GM18861 (cell line): ENCODE data around the gene RIMBP2.

Experiments
- ATAC-seq: cut with Tn5 transposase; IDR thresholded peaks from one replicate; pipeline ENCODE4 v1.9.1; 2021; ENCODE audit not compliant: unreplicated experiment

The RIMBP2 gene

DNA sequence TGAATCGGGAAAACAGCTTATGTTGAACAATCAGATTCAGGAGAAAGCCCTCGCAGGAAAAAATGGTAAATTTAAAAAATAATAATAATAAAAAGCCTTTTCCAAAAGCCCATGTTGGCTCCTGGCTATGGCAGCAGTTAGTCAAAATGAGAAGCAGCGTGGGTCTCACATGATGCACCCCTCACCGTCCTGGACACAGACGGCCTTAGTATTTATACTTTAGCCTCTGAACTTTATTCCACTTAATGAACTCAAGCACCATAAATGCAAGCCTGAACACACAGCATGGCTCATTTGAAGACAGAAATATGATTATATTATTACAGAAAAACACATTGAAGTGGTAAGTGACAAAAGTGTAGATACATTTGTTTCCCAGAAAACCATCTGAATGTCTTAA lies 160.9 kb downstream of the RIMBP2 start:
- ATAC-seq = no peak

DNA sequence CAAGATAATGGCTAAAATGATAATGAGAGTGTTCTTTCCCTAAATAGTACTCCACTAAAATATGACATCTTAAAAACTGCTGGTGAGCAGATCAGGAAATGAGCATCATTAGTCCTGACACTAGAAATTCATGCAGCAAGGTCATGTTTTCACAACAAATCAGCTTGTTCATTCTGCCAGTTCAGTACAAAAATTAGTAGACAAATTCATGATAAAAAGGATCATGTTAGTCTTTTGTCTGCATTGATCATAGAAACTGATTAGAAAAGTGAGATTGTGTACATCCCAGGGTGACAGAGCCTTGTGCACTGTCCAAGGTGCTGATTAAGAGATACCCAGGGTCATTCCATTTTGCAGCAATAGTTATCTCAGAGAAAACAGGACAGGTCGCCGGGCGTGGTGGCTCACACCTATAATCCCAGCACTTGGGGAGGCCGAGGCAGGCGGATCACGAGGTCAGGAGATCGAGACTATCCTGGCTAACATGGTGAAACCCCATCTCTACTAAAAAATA lies 163.6 kb downstream of the RIMBP2 start:
- ATAC-seq = no peak

DNA sequence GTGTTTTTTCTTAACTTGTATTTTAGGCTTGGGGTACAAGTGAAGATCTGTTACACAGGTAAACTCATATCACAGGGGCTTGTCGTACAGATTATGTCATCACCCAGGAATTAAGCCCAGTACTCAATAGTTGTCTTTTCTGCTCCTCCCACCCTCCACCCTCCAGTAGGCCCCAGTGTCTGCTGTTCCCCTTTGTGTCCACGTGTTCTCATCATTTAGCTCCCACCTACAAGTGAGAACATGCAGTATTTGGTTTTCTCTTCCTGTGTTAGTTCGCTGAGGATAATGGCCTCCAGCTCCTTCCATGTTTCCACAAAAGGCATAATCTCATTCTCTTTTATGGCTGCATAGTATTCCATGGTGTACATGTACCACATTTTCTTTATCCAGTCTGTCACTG lies 166.7 kb downstream of the RIMBP2 start:
- ATAC-seq = no peak

DNA sequence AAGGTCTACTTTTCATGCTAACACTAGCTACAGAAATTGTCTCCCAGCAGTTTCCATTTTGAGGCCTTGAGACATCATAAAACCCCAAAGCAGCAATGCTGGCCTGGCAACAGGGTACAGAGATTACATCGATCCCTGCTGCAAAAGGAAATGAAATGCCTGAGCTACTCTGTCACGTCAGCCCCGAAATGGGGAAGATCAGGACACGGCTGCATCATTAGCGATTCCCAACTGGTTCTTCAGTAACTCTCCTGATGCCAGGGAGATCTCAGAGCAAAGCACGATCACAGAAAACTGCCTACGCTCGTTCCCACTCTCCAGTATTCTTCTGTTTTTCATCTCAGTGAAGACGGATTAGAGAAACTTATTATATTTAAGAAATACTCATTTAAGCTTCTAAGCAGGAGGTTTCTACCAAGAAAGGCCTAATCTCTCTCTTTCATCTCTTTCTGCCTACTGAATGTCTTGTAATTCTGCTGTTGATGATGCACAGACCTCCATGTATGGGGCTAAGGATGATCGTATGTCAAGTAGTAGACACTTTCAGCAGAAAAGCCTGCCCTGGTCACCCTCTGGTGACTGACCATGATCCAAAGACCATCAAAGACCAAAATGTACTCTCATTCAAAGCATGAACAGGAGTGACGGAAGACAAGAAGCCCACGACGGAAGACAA lies 168.5 kb downstream of the RIMBP2 start:
- ATAC-seq = no peak

DNA sequence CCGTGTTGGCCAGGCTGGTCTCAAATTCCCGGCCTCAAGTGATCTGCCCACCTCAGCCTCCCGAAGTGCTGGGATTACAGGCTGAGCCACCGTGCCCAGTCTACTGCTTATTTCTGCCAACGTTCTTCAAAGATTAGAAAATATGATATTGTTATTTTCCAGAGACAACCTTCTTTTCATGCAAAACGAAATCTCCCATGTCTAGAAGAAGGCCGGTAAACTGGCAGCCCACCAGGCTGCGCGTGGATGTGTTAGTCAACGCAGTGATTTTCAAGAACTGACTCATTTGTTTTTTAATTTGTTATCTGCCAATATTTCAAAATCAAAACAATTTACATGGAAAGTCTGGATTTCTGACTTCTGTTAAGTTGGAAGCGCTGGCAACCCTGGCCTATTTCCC lies 169.6 kb downstream of the RIMBP2 start:
- ATAC-seq = no peak

DNA sequence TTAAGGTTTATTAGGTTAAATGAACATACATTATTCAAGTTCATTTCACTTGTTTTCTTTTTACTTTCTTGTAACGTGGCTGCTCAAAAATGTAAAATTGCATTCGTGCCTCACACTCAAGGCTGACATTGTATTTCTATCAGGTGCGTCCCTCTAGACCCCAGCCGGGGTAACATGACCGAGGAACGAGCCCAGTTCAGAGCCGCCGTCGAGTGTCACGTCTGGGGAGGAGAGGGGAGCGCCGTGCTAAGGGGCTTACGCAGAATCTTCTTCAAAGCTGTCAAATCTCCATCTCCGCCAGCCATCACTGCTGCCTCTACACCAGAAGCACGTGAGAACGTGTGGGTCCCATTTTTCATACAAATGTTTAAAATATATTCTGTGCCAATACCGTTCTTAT lies 170.6 kb downstream of the RIMBP2 start:
- ATAC-seq = no peak

DNA sequence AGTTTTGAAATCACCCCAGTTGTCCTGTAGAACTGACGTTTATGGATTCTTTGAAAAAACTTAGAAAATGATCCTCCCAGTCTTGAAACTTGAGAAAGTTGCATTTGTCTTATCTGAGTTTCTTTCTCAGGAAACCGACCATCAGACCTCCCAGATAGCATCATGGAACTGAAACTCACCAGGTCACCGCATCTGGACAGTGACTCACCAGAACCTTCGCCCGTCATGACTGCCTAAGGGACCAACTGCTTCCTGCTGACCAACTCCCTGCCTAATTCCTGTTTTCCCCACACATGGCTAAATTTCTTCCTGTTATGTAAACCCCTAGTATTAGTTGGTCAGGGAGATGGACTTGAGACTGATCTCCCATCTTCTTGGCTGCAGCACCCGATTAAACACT lies 175.7 kb downstream of the RIMBP2 start:
- ATAC-seq = no peak

DNA sequence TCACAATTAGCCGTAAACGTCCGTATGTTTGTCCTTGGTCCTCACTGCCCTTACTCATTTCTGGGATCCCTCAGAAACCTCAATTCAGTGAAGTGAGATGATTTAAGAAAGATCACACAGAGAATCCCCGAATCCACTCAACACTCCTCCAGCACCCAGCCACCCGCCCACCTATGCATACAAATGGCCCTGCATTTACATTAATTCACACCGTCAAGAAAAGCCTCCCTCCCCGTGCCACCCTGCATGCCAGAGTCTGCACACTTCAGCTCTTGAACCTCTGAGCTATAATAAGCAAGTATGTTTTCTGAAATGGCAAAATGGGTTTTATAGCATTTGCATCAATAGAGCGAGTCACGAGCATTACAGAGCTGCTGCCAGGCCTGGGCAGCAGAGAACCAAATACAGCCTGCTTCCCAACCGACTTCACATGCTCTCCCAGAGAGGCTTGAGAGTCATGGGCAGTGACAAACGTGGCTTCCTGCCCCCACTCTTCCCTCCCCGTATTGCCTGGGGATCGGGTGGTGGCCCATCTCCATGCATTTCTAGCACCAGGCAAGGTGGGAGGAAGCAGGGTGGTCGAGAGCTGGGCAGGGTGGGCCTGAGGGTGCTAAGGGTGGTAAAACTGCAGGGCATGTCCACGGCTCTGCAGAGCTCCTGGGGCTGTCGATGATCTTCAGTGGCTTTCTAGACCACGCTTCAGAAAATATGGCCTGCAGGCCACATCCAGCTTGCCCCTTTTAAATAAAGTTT lies 177.6 kb downstream of the RIMBP2 start:
- no peak for ATAC-seq

DNA sequence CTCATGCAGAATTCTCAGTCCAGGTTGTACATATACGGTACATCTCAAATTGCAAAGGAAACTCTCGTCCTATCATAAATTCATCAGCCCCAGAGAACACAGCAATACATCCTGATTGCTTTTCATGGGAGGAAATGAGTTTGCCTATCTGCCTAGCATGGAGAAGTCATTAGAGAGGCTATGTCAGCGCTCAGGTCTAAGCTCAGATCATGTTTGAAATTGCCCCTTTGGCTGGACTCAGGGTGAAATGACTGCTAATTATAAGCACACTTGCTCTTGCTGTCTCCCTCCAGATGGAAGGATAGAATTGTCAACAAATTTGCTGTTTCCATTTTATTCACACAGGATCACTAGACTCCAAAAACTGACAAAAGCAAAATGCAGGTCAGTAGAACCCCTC lies 178.4 kb downstream of the RIMBP2 start:
- no peak for ATAC-seq

DNA sequence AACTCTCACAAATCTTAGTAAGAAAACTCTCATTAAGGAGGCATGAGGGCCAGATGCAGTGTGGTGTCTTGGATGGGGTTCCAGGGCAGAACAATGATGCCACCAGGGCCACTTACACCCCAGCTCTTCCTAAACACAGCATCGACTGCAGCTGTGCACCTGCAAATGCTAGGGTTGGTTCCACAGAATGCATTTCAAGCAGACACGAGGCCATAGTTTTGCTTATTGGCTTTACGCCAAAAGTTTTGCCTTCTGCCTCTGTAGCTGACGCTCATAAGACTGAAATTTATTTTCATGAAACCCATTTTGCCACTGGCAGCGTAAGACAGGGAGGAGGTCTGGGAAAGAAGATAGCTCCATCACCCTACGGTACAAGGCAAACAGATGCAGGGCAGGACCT lies 179.0 kb downstream of the RIMBP2 start:
- ATAC-seq = no peak

DNA sequence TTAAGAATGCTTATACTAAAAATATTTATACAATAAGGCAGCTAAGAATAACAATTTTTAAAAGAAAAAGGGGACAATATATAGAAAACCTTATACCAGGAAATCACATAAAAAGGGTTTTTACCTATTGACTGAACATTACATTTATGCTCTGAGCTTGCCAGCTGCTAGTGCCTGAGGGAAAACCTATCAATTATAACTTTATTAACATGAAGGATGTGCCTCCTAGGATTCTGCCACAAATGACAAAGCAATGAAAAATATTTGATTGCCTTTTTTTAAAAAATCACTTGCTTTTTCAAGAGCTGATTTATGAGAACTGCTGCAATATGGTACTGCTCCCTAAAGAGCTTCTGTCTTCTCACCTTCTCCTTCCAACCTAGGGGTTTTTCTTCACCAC lies 185.7 kb downstream of the RIMBP2 start:
- ATAC-seq = no peak

DNA sequence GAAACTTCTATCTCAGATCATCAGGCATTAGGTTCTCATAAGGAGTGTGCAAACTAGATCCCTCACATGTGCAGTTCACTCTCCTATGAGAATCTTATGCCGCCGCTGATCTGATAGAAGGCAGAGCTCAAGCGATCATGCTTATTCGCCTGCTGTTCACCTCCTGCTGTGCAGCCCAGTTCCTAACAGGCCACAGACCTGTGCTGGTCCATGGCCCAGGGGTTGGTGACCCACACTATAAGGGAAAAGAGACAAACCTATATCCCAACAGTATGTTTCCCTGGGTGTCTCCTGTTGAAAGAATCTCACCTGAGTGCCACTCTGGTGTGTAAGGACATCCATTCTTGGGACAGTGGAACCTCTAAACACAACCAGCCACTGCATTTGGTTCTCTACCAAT lies 186.3 kb downstream of the RIMBP2 start:
- ATAC-seq = no peak

DNA sequence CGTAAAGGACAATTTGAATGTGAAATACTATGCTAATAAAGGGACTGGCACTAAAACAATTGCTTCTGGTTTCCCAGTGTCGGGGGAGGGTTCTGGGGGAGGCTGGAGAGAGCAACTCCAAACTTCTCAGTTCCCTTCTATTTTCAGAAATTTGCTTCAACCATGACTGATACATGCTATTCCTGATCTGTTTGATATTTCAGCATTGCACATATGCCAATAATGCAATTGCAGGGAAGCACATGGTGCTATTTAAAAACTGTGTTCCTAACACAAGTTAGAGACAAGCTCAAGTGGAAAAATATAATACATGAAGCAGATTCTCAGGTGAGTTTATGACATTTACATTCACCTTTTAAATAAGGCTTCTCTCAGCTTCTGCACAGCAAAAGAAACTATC lies 188.9 kb downstream of the RIMBP2 start:
- no peak for ATAC-seq

DNA sequence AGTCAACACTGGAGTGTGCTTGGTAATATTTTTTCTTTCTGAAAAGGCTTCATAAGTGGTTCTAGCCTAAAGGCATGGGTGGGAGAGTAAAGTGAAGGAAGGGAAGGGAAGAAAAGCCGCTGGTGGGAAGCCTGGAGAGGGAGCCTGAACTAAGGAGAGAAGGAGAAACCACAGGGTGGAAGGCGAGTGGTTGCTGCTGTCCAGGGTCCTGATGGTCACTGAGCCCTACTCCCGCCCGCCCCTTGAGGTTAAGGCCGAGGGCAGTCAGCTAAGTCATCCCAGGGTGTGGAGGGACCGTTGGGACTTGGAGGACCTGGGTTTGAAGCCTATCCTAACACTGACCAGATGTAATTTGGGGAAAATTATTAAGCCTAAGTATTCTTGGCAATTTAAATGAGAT lies 189.3 kb downstream of the RIMBP2 start:
- ATAC-seq = no peak

DNA sequence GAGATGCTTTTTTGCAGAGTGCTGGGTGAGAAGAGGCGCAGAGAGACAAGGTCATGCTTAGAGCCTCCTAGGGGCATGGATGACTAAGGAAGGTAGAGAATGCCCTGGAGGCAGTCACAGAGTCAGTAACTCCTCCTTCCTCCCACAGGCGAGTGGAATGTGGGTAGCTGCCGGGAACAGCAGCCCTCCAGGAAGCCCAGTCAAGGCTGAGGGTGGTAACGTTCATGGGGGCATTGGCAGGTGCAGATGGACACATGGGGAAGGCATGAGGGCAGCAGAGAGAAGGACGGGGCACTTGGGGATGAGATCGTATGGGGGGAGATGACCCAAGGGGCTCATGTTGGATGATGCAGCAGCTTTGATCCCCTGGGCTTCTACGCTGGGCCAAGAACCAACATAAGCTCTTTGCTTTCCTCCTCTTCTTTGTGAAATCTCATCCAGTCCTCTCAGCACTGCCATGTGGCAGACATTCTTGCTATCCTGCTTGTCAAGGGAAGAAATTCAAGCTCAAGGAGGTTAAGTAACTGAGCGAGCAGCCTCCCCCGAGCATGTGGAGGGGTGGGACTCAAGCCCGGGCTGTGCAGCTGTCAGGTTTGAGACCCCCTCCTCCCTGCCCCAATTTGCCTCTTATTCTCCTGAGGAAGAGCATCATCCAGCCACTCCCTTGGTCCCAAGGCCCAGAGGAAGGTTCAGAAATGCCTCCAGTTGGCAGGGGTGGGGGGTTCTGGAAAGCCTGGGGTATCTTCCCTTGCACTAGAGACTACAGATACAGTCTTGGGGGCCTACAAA lies 190.5 kb downstream of the RIMBP2 start:
- no peak for ATAC-seq

DNA sequence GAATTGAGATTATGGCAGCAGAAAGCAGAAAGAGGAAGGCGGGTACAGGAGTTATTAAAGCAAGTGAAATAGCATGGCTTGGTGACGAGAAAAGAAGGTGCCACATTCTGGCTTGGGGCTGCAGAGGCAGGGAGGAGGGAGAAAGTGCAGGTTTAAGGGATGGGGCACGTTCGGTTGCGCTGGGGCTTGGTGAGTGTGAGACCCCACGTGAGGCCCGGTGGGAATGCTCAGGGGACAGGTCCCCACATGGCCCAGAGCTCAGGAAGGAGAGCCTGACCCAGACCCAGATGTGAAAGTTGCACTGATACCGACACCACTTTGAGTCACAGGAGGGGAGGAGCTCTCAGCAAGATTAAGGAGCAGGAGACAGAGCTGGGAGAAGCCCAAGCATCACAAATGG lies 191.3 kb downstream of the RIMBP2 start:
- ATAC-seq = no peak

DNA sequence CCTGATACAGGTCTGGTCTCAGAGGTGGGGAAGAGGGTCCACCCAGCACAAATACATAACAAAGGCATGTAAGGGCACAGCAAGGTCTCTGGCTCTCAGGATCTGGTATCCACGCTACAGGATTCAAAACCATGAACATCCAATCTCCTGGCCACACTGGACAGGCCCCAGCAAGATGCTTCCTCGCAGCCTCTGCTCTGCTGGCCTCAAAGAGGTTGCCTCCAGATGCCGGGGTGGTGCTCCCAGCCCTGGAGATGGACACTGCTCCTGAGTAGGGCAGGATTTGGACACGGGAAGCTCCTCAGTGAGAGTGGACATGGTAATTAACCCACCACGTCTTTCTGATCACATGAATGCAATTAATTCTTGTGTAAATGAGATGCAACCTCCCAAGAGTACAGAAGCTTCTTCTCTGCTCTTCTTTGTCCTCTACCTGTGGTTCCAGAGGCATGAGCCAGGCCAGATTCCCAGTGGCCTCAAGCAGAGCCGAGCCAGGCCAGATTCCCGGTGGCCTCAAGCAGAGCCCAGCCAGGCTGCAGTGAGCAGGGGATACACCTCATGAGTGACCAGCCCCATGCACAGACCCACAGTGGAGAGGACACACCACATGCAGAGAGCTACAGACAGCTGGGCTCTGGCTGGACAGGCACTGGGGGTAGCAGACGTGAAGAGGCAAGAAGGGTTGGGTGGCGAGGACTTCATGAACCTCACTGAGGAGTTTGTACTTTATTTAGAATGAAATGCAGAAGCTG lies 192.1 kb downstream of the RIMBP2 start:
- no peak for ATAC-seq

DNA sequence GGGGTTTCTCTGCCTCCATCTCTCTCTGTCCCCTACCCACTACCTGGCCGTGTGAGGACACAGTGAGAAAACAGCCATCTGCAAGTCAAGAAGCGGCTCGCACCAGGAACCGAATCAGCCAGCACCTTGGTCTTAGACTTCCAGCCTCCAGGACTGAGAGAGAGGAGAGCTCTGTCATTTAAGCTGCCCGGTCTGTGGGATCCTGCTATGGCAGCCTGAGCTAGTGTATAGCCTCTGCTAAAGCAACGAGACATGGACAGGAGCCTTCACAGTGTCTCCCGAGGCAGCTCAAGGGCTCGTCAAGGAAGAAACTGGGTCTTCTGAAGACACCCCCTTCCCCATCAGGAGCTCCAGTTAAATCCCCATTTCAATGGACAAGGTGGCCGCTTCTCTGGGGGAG lies 192.9 kb downstream of the RIMBP2 start:
- no peak for ATAC-seq

DNA sequence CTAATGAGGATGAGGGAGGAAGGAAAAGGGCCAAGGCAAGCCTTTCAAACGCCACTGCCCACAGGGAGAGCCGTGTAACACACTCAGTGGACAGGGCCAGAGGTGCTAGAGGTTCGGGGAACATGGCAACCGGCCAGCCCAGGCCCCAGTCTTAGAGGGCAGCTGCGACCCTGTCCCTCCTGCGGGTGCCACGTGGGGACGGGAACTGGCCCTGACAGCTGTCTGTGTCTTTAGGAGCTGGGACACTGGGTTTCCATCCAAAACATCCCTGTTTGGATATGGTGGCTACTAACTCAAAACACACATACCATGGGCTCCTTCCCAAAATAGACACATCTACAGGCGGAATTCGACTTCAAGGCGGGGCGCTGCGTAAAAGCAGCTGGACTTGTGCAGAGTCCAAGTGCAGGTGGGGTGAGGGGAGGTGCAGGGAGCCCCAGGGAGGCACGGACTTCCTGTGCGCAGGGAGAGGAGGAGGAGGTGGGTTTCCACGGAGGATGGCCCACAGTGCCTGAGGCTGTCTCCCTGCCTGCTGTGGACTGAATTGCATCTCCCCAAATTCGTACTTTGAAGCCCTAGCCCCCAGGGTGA lies 193.8 kb downstream of the RIMBP2 start:
- no peak for ATAC-seq

DNA sequence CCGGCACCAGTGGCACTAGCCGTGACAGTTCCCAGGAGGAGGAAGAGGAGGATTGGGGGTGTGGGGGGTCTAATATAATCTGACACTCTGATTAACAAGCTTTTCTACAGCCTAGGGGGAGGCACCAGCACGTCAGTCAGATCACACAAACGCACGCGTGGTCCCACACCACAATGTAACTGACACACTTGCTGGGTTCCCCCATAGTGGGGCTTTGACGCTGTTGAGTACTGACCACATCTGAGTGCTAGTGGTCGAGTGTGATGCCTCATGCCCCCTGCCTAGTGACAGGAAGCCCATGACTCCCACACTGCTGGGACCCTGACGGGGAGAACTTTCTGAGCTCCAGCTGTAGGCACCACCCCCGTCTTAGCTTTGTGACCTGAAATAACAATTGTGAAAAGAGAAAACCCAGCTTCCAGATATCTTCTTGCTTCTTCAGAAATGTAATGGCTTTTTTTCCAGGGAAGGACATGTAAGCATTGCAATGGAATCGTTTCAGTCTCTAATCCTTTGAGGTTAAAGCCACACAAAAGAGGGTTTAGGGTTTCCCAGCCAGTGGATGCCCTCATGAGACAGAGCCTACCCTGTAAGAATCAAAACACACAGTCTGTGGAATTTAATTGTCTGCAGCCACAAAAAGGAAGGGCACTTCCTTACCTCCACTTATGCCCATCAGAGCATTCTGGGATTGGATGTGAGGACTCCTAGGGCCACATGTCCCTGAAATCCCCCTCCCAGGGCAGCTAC lies 194.5 kb downstream of the RIMBP2 start:
- no peak for ATAC-seq
